GM12878 (cell line): ENCODE results near the gene GBA3. TPM values are rescaled to one million over a fixed set of nuclear protein-coding genes. Genes with fewer than 3 reads are reported as not detected.

ENCODE experiments used
- ATAC-seq: fragments of 200-7000 bp; cut with Tn5 transposase; 3 replicates; pipeline ENCODE4 v1.9.1; 2020; ENCODE audit warnings: mild to moderate bottlenecking, moderate library complexity
- BruUV-seq: library from RNA; stranded (reverse); fragments of 400-500 nt; replicated peaks from 2 replicates; lab custom pipeline; 2021; lab: Mats Ljungman, UMichigan
- CTCF ChIA-PET: fragments of 300-600 bp; sonication (Branson Sonifier 250); formaldehyde crosslinking; extraction: SDS; loops from one replicate; lab custom pipeline; 2021; ENCODE audit warnings: inconsistent platforms; lab: Yijun Ruan, JAX
- POLR2A ChIA-PET: fragments of 350-600 bp; formaldehyde crosslinking; extraction: SDS; loops from one replicate; lab custom pipeline; 2021; ENCODE audit warnings: inconsistent platforms; lab: Charles Lee
- RAD21 ChIA-PET: fragments of 300-600 bp; sonication (Branson Sonifier 250); formaldehyde crosslinking; loops from one replicate; lab custom pipeline; 2023; ENCODE audit warnings: antibody characterized with exemption; ENCODE audit not compliant: unreplicated experiment; lab: Charles Lee
- SMC1A ChIA-PET: fragments of 300-600 bp; sonication (Branson Sonifier 250); formaldehyde crosslinking; loops from one replicate; lab custom pipeline; 2023; ENCODE audit not compliant: unreplicated experiment, uncharacterized antibody; lab: Charles Lee
- DNase-seq: peaks from one replicate; pipeline ENCODE4 v3.0.0-alpha.2; 2011; ENCODE audit warnings: low read depth, low spot score
- FAIRE-seq: peaks from 3 replicates; lab custom pipeline; 2011; peaks lifted over from hg19 to GRCh38; lab: Jason Lieb, UNC
- H2AFZ ChIP-seq: 2 replicates; pipeline ENCODE4 v1.6.0; 2011; ENCODE audit warnings: low read depth, low read length, control low read depth; ENCODE audit not compliant: control insufficient read depth
- H3K27ac ChIP-seq: 2 replicates; pipeline ENCODE4 v1.5.1; 2011; ENCODE audit warnings: control low read depth; ENCODE audit not compliant: control insufficient read depth, insufficient read depth
- H3K27me3 ChIP-seq, 2 experiments: replicated peaks in 1 of 2; 2 replicates each; pipeline versions ENCODE4 v1.6.0 to v1.6.1; 2011; ENCODE audit warnings: low read length in 1 of 2; ENCODE audit not compliant: control insufficient read depth in 2 of 2, insufficient read depth in 2 of 2
- H3K36me3 ChIP-seq, 2 experiments: 2 replicates each; pipeline ENCODE4 v1.5.1; 2011; ENCODE audit warnings: low read length in 1 of 2; ENCODE audit not compliant: control insufficient read depth in 2 of 2, insufficient read depth in 2 of 2
- H3K4me1 ChIP-seq: 2 replicates; pipeline ENCODE4 v1.6.1; 2011; ENCODE audit warnings: mild to moderate bottlenecking, low read length, moderate library complexity, mixed read lengths; ENCODE audit not compliant: control insufficient read depth, insufficient read depth
- H3K4me2 ChIP-seq: 2 replicates; pipeline ENCODE4 v1.6.0; 2011; ENCODE audit warnings: control low read depth; ENCODE audit not compliant: control insufficient read depth, insufficient read depth
- H3K4me3 ChIP-seq: fragments of 200-600 bp; sonication (generic); 2 replicates; pipeline ENCODE4 v1.5.1; 2016
- H3K79me2 ChIP-seq: 2 replicates; pipeline ENCODE4 v1.6.0; 2011; ENCODE audit warnings: low read length; ENCODE audit not compliant: control insufficient read depth, insufficient read depth
- H3K9ac ChIP-seq: 2 replicates; pipeline ENCODE4 v1.8.0; 2011; ENCODE audit warnings: low read length, control low read depth, mixed read lengths; ENCODE audit not compliant: control insufficient read depth, insufficient read depth
- H3K9me3 ChIP-seq: replicated peaks from 3 replicates; pipeline ENCODE4 v1.5.1; 2011; ENCODE audit warnings: mild to moderate bottlenecking, low read length; ENCODE audit not compliant: control insufficient read depth, insufficient read depth
- H4K20me1 ChIP-seq: 2 replicates; pipeline ENCODE4 v1.6.0; 2011; ENCODE audit not compliant: control insufficient read depth, insufficient read depth
- ATF7 ChIP-seq: fragments of 450-650 bp; IDR thresholded peaks from 2 replicates; pipeline ENCODE4 v1.6.1; 2016; ENCODE audit warnings: low read depth, mild to moderate bottlenecking
- BCL3 ChIP-seq: IDR thresholded peaks from 2 replicates; pipeline ENCODE4 v1.6.1; 2011; ENCODE audit warnings: borderline replicate concordance, low read depth, mild to moderate bottlenecking, moderate library complexity, low read length; ENCODE audit not compliant: insufficient read depth, poor library complexity, severe bottlenecking
- CBX3 ChIP-seq: fragments of 200-600 bp; sonication (generic); IDR thresholded peaks from 2 replicates; pipeline ENCODE4 v1.6.1; 2016; ENCODE audit warnings: low read depth, borderline replicate concordance
- IRF4 ChIP-seq: IDR thresholded peaks from 2 replicates; pipeline ENCODE4 v1.6.1; 2011; ENCODE audit warnings: low read depth, low read length
- MEF2B ChIP-seq: fragments of 450-650 bp; IDR thresholded peaks from 2 replicates; pipeline ENCODE4 v1.6.1; 2018; ENCODE audit warnings: mild to moderate bottlenecking, moderate library complexity; ENCODE audit not compliant: partially characterized antibody, poor library complexity, severe bottlenecking
- MYB ChIP-seq: fragments of 150-350 bp; IDR thresholded peaks from 2 replicates; pipeline ENCODE4 v1.6.1; 2014; ENCODE audit warnings: mild to moderate bottlenecking, low read depth, low read length, borderline replicate concordance
- POLR2A ChIP-seq: IDR thresholded peaks from 2 replicates; pipeline ENCODE4 v1.6.1; 2011; ENCODE audit warnings: low read depth, mild to moderate bottlenecking, low read length
- SUZ12 ChIP-seq: fragments of 200-600 bp; sonication (generic); IDR thresholded peaks from one replicate; pipeline ENCODE4 v1.6.1; 2018; ENCODE audit warnings: antibody characterized with exemption, mild to moderate bottlenecking; ENCODE audit not compliant: unreplicated experiment
- YBX1 ChIP-seq: fragments of 450-650 bp; IDR thresholded peaks from 2 replicates; pipeline ENCODE4 v1.6.1; 2016; ENCODE audit warnings: antibody characterized with exemption
- ZNF274 ChIP-seq: IDR thresholded peaks from one replicate; pipeline ENCODE4 v1.8.0; 2011; ENCODE audit not compliant: insufficient read length, insufficient read depth
- WGBS: methylation state at CpG from one replicate; pipeline ENCODE4 v1.1.6; 2016; ENCODE audit warnings: low lambda C conversion rate; ENCODE audit not compliant: insufficient replicate concordance, insufficient coverage; ENCODE audit errors: missing lambda C conversion rate; 5-methylcytosine and 5-hydroxymethylcytosine counted together
- in situ Hi-C: fragments of 300-500 bp; cut with MboI; formaldehyde crosslinking; loops from 9 replicates; pipeline ENCODE4 v1.14.3; 2018; ENCODE audit warnings: mixed read lengths
- intact Hi-C: fragments of 100-400 bp; cut with micrococcal nuclease; formaldehyde crosslinking; loops from one replicate; pipeline ENCODE4 v1.14.2; 2022; ENCODE audit not compliant: unreplicated experiment
- polyA plus RNA-seq, 11 experiments: library from polyadenylated mRNA; depleted of rRNA in 4 of 11; unstranded in 6 of 11; stranded (reverse) in 5 of 11; fragments of >200 nt; fragmentation: Nextera tagmentation in 4 of 11; fragmentation: Illumina TruSeq in 1 of 11; extraction: Ambion mirVana in 4 of 11; extraction: Trizol in 1 of 11; gene quantifications; 1 replicate in 1 of 11; 2 replicates in 10 of 11; pipeline versions ENCODE4 v1.2.1 to v1.2.3, GENCODE V29; 2011 to 2016; ENCODE audit warnings: inconsistent platforms in 2 of 11, missing spikeins in 2 of 11, low read depth in 1 of 11
- total RNA-seq, 4 experiments: library from RNA; depleted of rRNA in 3 of 4; stranded (reverse); fragments of >200 nt in 3 of 4; fragmentation: Illumina TruSeq in 1 of 4; extraction: Trizol in 1 of 4; gene quantifications; 2 replicates each; pipeline versions ENCODE4 v1.2.1 to v1.2.3, GENCODE V29; 2013 to 2021
- TF ChIP-seq, protein P1 (sequence below): IDR thresholded peaks from 2 replicates; pipeline ENCODE4 v1.6.1; 2011; ENCODE audit warnings: low read depth, mild to moderate bottlenecking, low read length, moderate library complexity, borderline replicate concordance; ENCODE audit errors: extremely low read depth

GBA3 gene
- total and polyA plus RNA-seq, 10 of the 15 experiments (the other 5 are each of a cell fraction or from before 2014, with no cell fraction given): 0.10 to 7.2 (median 0.27) TPM

DNA sequence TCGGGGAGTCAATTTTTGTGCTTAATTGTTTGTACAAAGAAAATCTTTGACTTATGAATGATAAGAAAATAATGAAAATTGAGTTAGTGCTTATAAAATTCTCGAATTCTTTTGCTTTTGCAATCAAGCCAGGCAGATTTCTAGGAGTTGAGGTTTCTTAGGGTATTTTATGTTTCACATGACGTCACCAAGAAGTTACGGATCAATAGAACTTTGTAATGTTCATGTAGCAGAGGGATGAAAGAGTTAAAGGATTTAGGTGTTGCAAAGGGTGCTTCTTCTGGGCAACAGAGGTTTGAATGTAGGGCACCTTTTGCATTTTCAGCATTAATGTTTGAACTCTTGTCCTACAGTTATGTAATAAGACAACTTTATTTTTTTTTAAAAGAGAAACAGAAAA lies 19.4 kb downstream of the GBA3 start:
- no peaks in the 10 kb centered on the region; a peak in 1 of 4 replicates for H3K27me3 ChIP-seq
- CTCF ChIA-PET: no interaction called here
- no peak overlapping the region for H3K4me3 ChIP-seq
- H3K79me2 ChIP-seq: no peaks in the 10 kb centered on the region
- no TSS peak for BruUV-seq
- FAIRE-seq (no peak), ATAC-seq (no peak), DNase-seq (no peak)
- no peaks in the 10 kb centered on the region for H3K9me3 ChIP-seq
- in situ Hi-C loops (no loop called here), intact Hi-C loops (no loop called here)
- no peak overlapping the region for H3K9ac ChIP-seq
- WGBS: 20% methylated on average over 4 of the region's 4 CpGs
- no peaks in the 10 kb centered on the region for H4K20me1 ChIP-seq
- RAD21 ChIA-PET: interaction anchor here (1.0 to 1.9 kb wide), 3 partner anchors 10 to 27 kb away, joined by 3 to 8 read pairs (median 5); no protein-coding TSS in a partner anchor
- SMC1A ChIA-PET: interaction anchor here (1.6 to 2.7 kb wide), 4 partner anchors 19 to 30 kb away, joined by 4 to 15 read pairs (median 7); no protein-coding TSS in a partner anchor
- H3K36me3 ChIP-seq: no peaks in the 10 kb centered on the region
- no peak overlapping the region for H3K4me2 ChIP-seq
- POLR2A ChIA-PET: no interaction called here
- no peak overlapping the region for H3K27ac ChIP-seq
- no peak overlapping the region for H2AFZ ChIP-seq
- H3K4me1 ChIP-seq: no peaks in the 10 kb centered on the region
- TF ChIP-seq MEF2B: no peak
- peak; percentile 63 for TF ChIP-seq ATF7
- no peak for TF ChIP-seq MYB
- no peak for TF ChIP-seq IRF4

GRCh38 chr4:22712529-22712928 lies 19.8 kb downstream of the GBA3 start:
- ChIA-PET POLR2A (interaction anchor here (0.5 kb wide), 1 partner anchor 243 kb away, joined by 5 read pairs; no protein-coding TSS in a partner anchor), SMC1A (interaction anchor here (1.0 to 2.7 kb wide), 8 partner anchors 10 to 33 kb away, joined by 3 to 15 read pairs (median 6); no protein-coding TSS in a partner anchor), RAD21 (interaction anchor here (1.0 to 1.9 kb wide), 5 partner anchors 9 to 30 kb away, joined by 3 to 8 read pairs (median 4); no protein-coding TSS in a partner anchor), CTCF (no interaction called here)
- no peak overlapping the region for H3K4me2 ChIP-seq
- H3K9ac ChIP-seq: no peak overlapping the region
- FAIRE-seq (no peak), ATAC-seq (peak; percentile 55), DNase-seq (no peak)
- no peaks in the 10 kb centered on the region; a peak in 1 of 4 replicates for H3K27me3 ChIP-seq
- H3K36me3 ChIP-seq: no peaks in the 10 kb centered on the region
- no peak overlapping the region for H3K27ac ChIP-seq
- H3K9me3 ChIP-seq: no peaks in the 10 kb centered on the region
- H3K79me2 ChIP-seq: no peaks in the 10 kb centered on the region
- intact Hi-C loops (no loop called here), in situ Hi-C loops (no loop called here)
- H3K4me3 ChIP-seq: no peak overlapping the region
- H4K20me1 ChIP-seq: no peaks in the 10 kb centered on the region
- BruUV-seq: no TSS peak
- 24% methylated on average over 7 of the region's 7 CpGs for WGBS
- TF ChIP-seq BCL3 (no peak), YBX1 (no peak), CBX3 (no peak), POLR2A (no peak), SUZ12 (no peak), ZNF274 (no peak)
- TF ChIP-seq, protein P1, sequence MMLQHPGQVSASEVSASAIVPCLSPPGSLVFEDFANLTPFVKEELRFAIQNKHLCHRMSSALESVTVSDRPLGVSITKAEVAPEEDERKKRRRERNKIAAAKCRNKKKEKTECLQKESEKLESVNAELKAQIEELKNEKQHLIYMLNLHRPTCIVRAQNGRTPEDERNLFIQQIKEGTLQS: no peak
- no peak overlapping the region for H2AFZ ChIP-seq
- H3K4me1 ChIP-seq: no peaks in the 10 kb centered on the region
